Hepatocyte (in vitro differentiated cells): Measurements from ENCODE around the gene TRIM31. TPM values are rescaled to one million over a fixed set of nuclear protein-coding genes. Genes with fewer than 3 reads are reported as not detected.

Experiments used
- DNase-seq: peaks from one replicate; pipeline ENCODE4 v3.0.0-alpha.2; 2016; ENCODE audit warnings: low spot score
- H2AFZ ChIP-seq: fragments of 200-600 bp; sonication (generic); 2 replicates; pipeline ENCODE4 v1.6.0; 2016; ENCODE audit warnings: antibody characterized with exemption, mild to moderate bottlenecking
- H3K27ac ChIP-seq: fragments of 200-600 bp; sonication (generic); 2 replicates; pipeline ENCODE4 v1.5.1; 2016; ENCODE audit warnings: mild to moderate bottlenecking
- H3K27me3 ChIP-seq: fragments of 200-600 bp; sonication (generic); 2 replicates; pipeline ENCODE4 v1.6.1; 2016
- H3K36me3 ChIP-seq: fragments of 200-600 bp; sonication (generic); replicated peaks from 2 replicates; pipeline ENCODE4 v1.5.1; 2016; ENCODE audit warnings: low read depth; ENCODE audit not compliant: insufficient read depth
- H3K4me1 ChIP-seq: fragments of 200-600 bp; sonication (generic); 2 replicates; pipeline ENCODE4 v1.5.1; 2016; ENCODE audit warnings: mild to moderate bottlenecking, moderate library complexity; ENCODE audit not compliant: insufficient read depth
- H3K4me2 ChIP-seq: fragments of 200-600 bp; sonication (generic); 2 replicates; pipeline ENCODE4 v1.6.0; 2016
- H3K4me3 ChIP-seq: fragments of 200-600 bp; sonication (generic); 2 replicates; pipeline ENCODE4 v1.5.1; 2016; ENCODE audit warnings: mild to moderate bottlenecking
- H3K79me2 ChIP-seq: fragments of 200-600 bp; sonication (generic); 2 replicates; pipeline ENCODE4 v1.6.0; 2017; ENCODE audit warnings: mild to moderate bottlenecking
- H3K9me2 ChIP-seq: fragments of 200-600 bp; sonication (generic); replicated peaks from 2 replicates; pipeline ENCODE4 v1.6.0; 2017; ENCODE audit warnings: mild to moderate bottlenecking; ENCODE audit not compliant: insufficient read depth
- H3K9me3 ChIP-seq: fragments of 200-600 bp; sonication (generic); 2 replicates; pipeline ENCODE4 v1.5.1; 2016; ENCODE audit warnings: low read depth, mild to moderate bottlenecking
- H4K20me1 ChIP-seq: fragments of 200-600 bp; sonication (generic); 2 replicates; pipeline ENCODE4 v1.6.0; 2016; ENCODE audit warnings: mild to moderate bottlenecking; ENCODE audit not compliant: insufficient read depth, poor library complexity, severe bottlenecking
- CTCF ChIP-seq: fragments of 200-600 bp; sonication (generic); IDR thresholded peaks from 2 replicates; pipeline ENCODE4 v1.5.1; 2016; ENCODE audit warnings: antibody characterized with exemption, mild to moderate bottlenecking; ENCODE audit not compliant: poor library complexity
- EZH2 ChIP-seq: fragments of 200-600 bp; sonication (generic); IDR thresholded peaks from 2 replicates; pipeline ENCODE4 v1.6.1; 2016; ENCODE audit warnings: antibody characterized with exemption, mild to moderate bottlenecking, borderline replicate concordance
- EZH2phosphoT487 ChIP-seq: fragments of 200-600 bp; sonication (generic); IDR thresholded peaks from one replicate; pipeline ENCODE4 v1.6.1; 2018; ENCODE audit warnings: antibody characterized with exemption, mild to moderate bottlenecking, low read depth, moderate library complexity; ENCODE audit not compliant: unreplicated experiment, severe bottlenecking
- WGBS: methylation state at CpG from one replicate; pipeline ENCODE4 v1.1.6; 2016; ENCODE audit warnings: low lambda C conversion rate; ENCODE audit errors: missing lambda C conversion rate; 5-methylcytosine and 5-hydroxymethylcytosine counted together
- polyA plus RNA-seq: library from polyadenylated mRNA; unstranded; fragments of >200 nt; fragmentation: Nextera tagmentation; extraction: Ambion mirVana; gene quantifications from 2 replicates; pipeline ENCODE4 v1.2.1, GENCODE V29; 2016
- total RNA-seq: library from RNA; depleted of rRNA; stranded (reverse); fragments of >200 nt; gene quantifications from 2 replicates; pipeline ENCODE4 v1.2.3, GENCODE V29; 2014

The TRIM31 gene
- total and polyA plus RNA-seq, 2 experiments from 2014 or later = 5.0 to 6.3 TPM

- Histone ChIP-seq H3K4me1 (peaks cover 14% of the 10 kb centered on the region), H3K9me2 (no peaks in the 10 kb centered on the region), H3K79me2 (no peaks in the 10 kb centered on the region), H3K36me3 (no peaks in the 10 kb centered on the region), H3K4me2 (no peak overlapping the region), H4K20me1 (no peaks in the 10 kb centered on the region), H2AFZ (no peak overlapping the region), H3K27me3 (peaks cover 5% of the 10 kb centered on the region), H3K27ac (no peak overlapping the region), H3K4me3 (no peak overlapping the region), H3K9me3 (no peaks in the 10 kb centered on the region)
- no peak for TF ChIP-seq EZH2phosphoT487
- no peak for TF ChIP-seq CTCF
- DNase-seq = no peak
- 94% methylated on average over 3 of the region's 3 CpGs for WGBS
Observed at GRCh38 chr6:30152910-30153610, 40.2 kb upstream of the TRIM31 start.

GRCh38 chr6:30152016-30152673 lies 39.3 kb upstream of the TRIM31 start:
- no peaks in the 10 kb centered on the region for H4K20me1 ChIP-seq
- H3K9me3 ChIP-seq = no peaks in the 10 kb centered on the region
- H3K4me3 ChIP-seq = no peak overlapping the region
- no peak overlapping the region for H3K4me2 ChIP-seq
- H3K27me3 ChIP-seq = peaks cover 5% of the 10 kb centered on the region
- no peak for DNase-seq
- no peaks in the 10 kb centered on the region for H3K79me2 ChIP-seq
- TF ChIP-seq EZH2 (no peak), EZH2phosphoT487 (no peak), CTCF (no peak)
- 64% methylated on average over 4 of the region's 4 CpGs for WGBS
- H3K9me2 ChIP-seq = no peaks in the 10 kb centered on the region
- H3K36me3 ChIP-seq = no peaks in the 10 kb centered on the region
- H3K27ac ChIP-seq = no peak overlapping the region
- peaks cover 14% of the 10 kb centered on the region for H3K4me1 ChIP-seq
- H2AFZ ChIP-seq = no peak overlapping the region

GRCh38 chr6:30151580-30151979 lies 38.7 kb upstream of the TRIM31 start:
- H3K79me2 ChIP-seq = no peaks in the 10 kb centered on the region
- H3K27ac ChIP-seq = no peak overlapping the region
- no peaks in the 10 kb centered on the region for H3K36me3 ChIP-seq
- peaks cover 4% of the 10 kb centered on the region for H3K27me3 ChIP-seq
- H3K4me1 ChIP-seq = peaks cover 14% of the 10 kb centered on the region
- no peak for DNase-seq
- TF ChIP-seq EZH2phosphoT487 (no peak), EZH2 (no peak), CTCF (no peak)
- H4K20me1 ChIP-seq = no peaks in the 10 kb centered on the region
- H2AFZ ChIP-seq = no peak overlapping the region
- no peaks in the 10 kb centered on the region for H3K9me3 ChIP-seq
- no peak overlapping the region for H3K4me2 ChIP-seq
- WGBS = 70% methylated on average over 3 of the region's 3 CpGs
- no peaks in the 10 kb centered on the region for H3K9me2 ChIP-seq
- H3K4me3 ChIP-seq = no peak overlapping the region
